Measurements from ENCODE around the gene GLTPD2.

- TF ChIP-seq CTCF (IDR thresholded peaks at IDR 0.05; ENCODE audit: insufficient read depth, low read length) (no peak), POLR2AphosphoS5 (IDR thresholded peaks at IDR 0.05; ENCODE audit: low read depth) (no peak), REST (IDR thresholded peaks at IDR 0.05; ENCODE audit: insufficient replicate concordance, low read depth) (no peak), SPI1 (IDR thresholded peaks at IDR 0.05; ENCODE audit: borderline replicate concordance, low read depth) (no peak), GABPA (IDR thresholded peaks at IDR 0.05; ENCODE audit: low read depth) (no peak)
These were observed at the start of gene GLTPD2 for GRCh38 chr17:4788807-4789700.
